GM12878 (cell line): ENCODE results near the gene UST. TPM values are rescaled to one million over a fixed set of nuclear protein-coding genes. Genes with fewer than 3 reads are reported as not detected.

Experiments used
- ATAC-seq: fragments of 200-7000 bp; cut with Tn5 transposase; 3 replicates; pipeline ENCODE4 v1.9.1; 2020; ENCODE audit warnings: mild to moderate bottlenecking, moderate library complexity
- BruUV-seq: library from RNA; stranded (reverse); fragments of 400-500 nt; replicated peaks from 2 replicates; lab custom pipeline; 2021; lab: Mats Ljungman, UMichigan
- CTCF ChIA-PET: fragments of 300-600 bp; sonication (Branson Sonifier 250); formaldehyde crosslinking; extraction: SDS; loops from one replicate; lab custom pipeline; 2021; ENCODE audit warnings: inconsistent platforms; lab: Yijun Ruan, JAX
- POLR2A ChIA-PET: fragments of 350-600 bp; formaldehyde crosslinking; extraction: SDS; loops from one replicate; lab custom pipeline; 2021; ENCODE audit warnings: inconsistent platforms; lab: Charles Lee
- RAD21 ChIA-PET: fragments of 300-600 bp; sonication (Branson Sonifier 250); formaldehyde crosslinking; loops from one replicate; lab custom pipeline; 2023; ENCODE audit warnings: antibody characterized with exemption; ENCODE audit not compliant: unreplicated experiment; lab: Charles Lee
- SMC1A ChIA-PET: fragments of 300-600 bp; sonication (Branson Sonifier 250); formaldehyde crosslinking; loops from one replicate; lab custom pipeline; 2023; ENCODE audit not compliant: unreplicated experiment, uncharacterized antibody; lab: Charles Lee
- DNase-seq: peaks from one replicate; pipeline ENCODE4 v3.0.0-alpha.2; 2011; ENCODE audit warnings: low read depth, low spot score
- FAIRE-seq: peaks from 3 replicates; lab custom pipeline; 2011; peaks lifted over from hg19 to GRCh38; lab: Jason Lieb, UNC
- H2AFZ ChIP-seq: 2 replicates; pipeline ENCODE4 v1.6.0; 2011; ENCODE audit warnings: low read depth, low read length, control low read depth; ENCODE audit not compliant: control insufficient read depth
- H3K27ac ChIP-seq: 2 replicates; pipeline ENCODE4 v1.5.1; 2011; ENCODE audit warnings: control low read depth; ENCODE audit not compliant: control insufficient read depth, insufficient read depth
- H3K27me3 ChIP-seq, 2 experiments: replicated peaks in 1 of 2; 2 replicates each; pipeline versions ENCODE4 v1.6.0 to v1.6.1; 2011; ENCODE audit warnings: low read length in 1 of 2; ENCODE audit not compliant: control insufficient read depth in 2 of 2, insufficient read depth in 2 of 2
- H3K36me3 ChIP-seq, 2 experiments: 2 replicates each; pipeline ENCODE4 v1.5.1; 2011; ENCODE audit warnings: low read length in 1 of 2; ENCODE audit not compliant: control insufficient read depth in 2 of 2, insufficient read depth in 2 of 2
- H3K4me1 ChIP-seq: 2 replicates; pipeline ENCODE4 v1.6.1; 2011; ENCODE audit warnings: mild to moderate bottlenecking, low read length, moderate library complexity, mixed read lengths; ENCODE audit not compliant: control insufficient read depth, insufficient read depth
- H3K4me2 ChIP-seq: 2 replicates; pipeline ENCODE4 v1.6.0; 2011; ENCODE audit warnings: control low read depth; ENCODE audit not compliant: control insufficient read depth, insufficient read depth
- H3K4me3 ChIP-seq: fragments of 200-600 bp; sonication (generic); 2 replicates; pipeline ENCODE4 v1.5.1; 2016
- H3K79me2 ChIP-seq: 2 replicates; pipeline ENCODE4 v1.6.0; 2011; ENCODE audit warnings: low read length; ENCODE audit not compliant: control insufficient read depth, insufficient read depth
- H3K9ac ChIP-seq: 2 replicates; pipeline ENCODE4 v1.8.0; 2011; ENCODE audit warnings: low read length, control low read depth, mixed read lengths; ENCODE audit not compliant: control insufficient read depth, insufficient read depth
- H3K9me3 ChIP-seq: replicated peaks from 3 replicates; pipeline ENCODE4 v1.5.1; 2011; ENCODE audit warnings: mild to moderate bottlenecking, low read length; ENCODE audit not compliant: control insufficient read depth, insufficient read depth
- H4K20me1 ChIP-seq: 2 replicates; pipeline ENCODE4 v1.6.0; 2011; ENCODE audit not compliant: control insufficient read depth, insufficient read depth
- ASH2L ChIP-seq: fragments of 300-600, 200-600 bp; sonication (generic); IDR thresholded peaks from 2 replicates; pipeline ENCODE4 v1.6.1; 2017; ENCODE audit warnings: low read depth, mild to moderate bottlenecking, borderline replicate concordance
- CREB1 ChIP-seq: IDR thresholded peaks from 2 replicates; pipeline ENCODE4 v1.6.1; 2012; ENCODE audit warnings: low read depth, mild to moderate bottlenecking, inconsistent platforms
- ESRRA ChIP-seq: IDR thresholded peaks from 2 replicates; pipeline ENCODE4 v1.6.1; 2012; ENCODE audit warnings: mild to moderate bottlenecking, low read length, improper control_type of control experiment
- FOXM1 ChIP-seq: IDR thresholded peaks from 2 replicates; pipeline ENCODE4 v1.6.1; 2012; ENCODE audit warnings: low read depth, mild to moderate bottlenecking, inconsistent platforms, low read length, moderate library complexity
- GATAD2B ChIP-seq: fragments of 450-650 bp; conservative IDR thresholded peaks from 2 replicates; pipeline ENCODE4 v1.6.1; 2017; ENCODE audit warnings: low read depth, mild to moderate bottlenecking, moderate library complexity
- NBN ChIP-seq: fragments of 450-650 bp; IDR thresholded peaks from 2 replicates; pipeline ENCODE4 v1.6.1; 2016
- RFX5 ChIP-seq: IDR thresholded peaks from 2 replicates; pipeline ENCODE4 v1.6.1; 2011; ENCODE audit warnings: low read depth, low read length, improper control_type of control experiment
- SKIL ChIP-seq: fragments of 450-650 bp; IDR thresholded peaks from 2 replicates; pipeline ENCODE4 v1.6.1; 2017; ENCODE audit warnings: mild to moderate bottlenecking, low read depth, inconsistent platforms; ENCODE audit not compliant: poor library complexity, severe bottlenecking
- SMAD1 ChIP-seq: fragments of 450-650 bp; IDR thresholded peaks from 2 replicates; pipeline ENCODE4 v1.6.1; 2018; ENCODE audit warnings: mild to moderate bottlenecking, low read depth; ENCODE audit not compliant: partially characterized antibody
- ZNF207 ChIP-seq: fragments of 450-650 bp; IDR thresholded peaks from 2 replicates; pipeline ENCODE4 v1.6.1; 2014; ENCODE audit warnings: antibody characterized with exemption, mild to moderate bottlenecking, borderline replicate concordance
- ZNF384 ChIP-seq: IDR thresholded peaks from 2 replicates; pipeline ENCODE4 v1.6.1; 2012; ENCODE audit warnings: low read depth, mild to moderate bottlenecking, low read length, improper control_type of control experiment, borderline replicate concordance
- ZNF622 ChIP-seq: fragments of 450-650 bp; IDR thresholded peaks from 2 replicates; pipeline ENCODE4 v1.6.1; 2017; ENCODE audit warnings: mild to moderate bottlenecking, inconsistent platforms
- WGBS: methylation state at CpG from one replicate; pipeline ENCODE4 v1.1.6; 2016; ENCODE audit warnings: low lambda C conversion rate; ENCODE audit not compliant: insufficient replicate concordance, insufficient coverage; ENCODE audit errors: missing lambda C conversion rate; 5-methylcytosine and 5-hydroxymethylcytosine counted together
- in situ Hi-C: fragments of 300-500 bp; cut with MboI; formaldehyde crosslinking; loops from 9 replicates; pipeline ENCODE4 v1.14.3; 2018; ENCODE audit warnings: mixed read lengths
- intact Hi-C: fragments of 100-400 bp; cut with micrococcal nuclease; formaldehyde crosslinking; loops from one replicate; pipeline ENCODE4 v1.14.2; 2022; ENCODE audit not compliant: unreplicated experiment
- polyA plus RNA-seq, 11 experiments: library from polyadenylated mRNA; depleted of rRNA in 4 of 11; unstranded in 6 of 11; stranded (reverse) in 5 of 11; fragments of >200 nt; fragmentation: Nextera tagmentation in 4 of 11; fragmentation: Illumina TruSeq in 1 of 11; extraction: Ambion mirVana in 4 of 11; extraction: Trizol in 1 of 11; gene quantifications; 1 replicate in 1 of 11; 2 replicates in 10 of 11; pipeline versions ENCODE4 v1.2.1 to v1.2.3, GENCODE V29; 2011 to 2016; ENCODE audit warnings: inconsistent platforms in 2 of 11, missing spikeins in 2 of 11, low read depth in 1 of 11
- total RNA-seq, 4 experiments: library from RNA; depleted of rRNA in 3 of 4; stranded (reverse); fragments of >200 nt in 3 of 4; fragmentation: Illumina TruSeq in 1 of 4; extraction: Trizol in 1 of 4; gene quantifications; 2 replicates each; pipeline versions ENCODE4 v1.2.1 to v1.2.3, GENCODE V29; 2013 to 2021

UST gene
- total and polyA plus RNA-seq, 10 of the 15 experiments (the other 5 are each of a cell fraction or from before 2014, with no cell fraction given): 0.74 to 43.3 (median 2.2) TPM

DNA sequence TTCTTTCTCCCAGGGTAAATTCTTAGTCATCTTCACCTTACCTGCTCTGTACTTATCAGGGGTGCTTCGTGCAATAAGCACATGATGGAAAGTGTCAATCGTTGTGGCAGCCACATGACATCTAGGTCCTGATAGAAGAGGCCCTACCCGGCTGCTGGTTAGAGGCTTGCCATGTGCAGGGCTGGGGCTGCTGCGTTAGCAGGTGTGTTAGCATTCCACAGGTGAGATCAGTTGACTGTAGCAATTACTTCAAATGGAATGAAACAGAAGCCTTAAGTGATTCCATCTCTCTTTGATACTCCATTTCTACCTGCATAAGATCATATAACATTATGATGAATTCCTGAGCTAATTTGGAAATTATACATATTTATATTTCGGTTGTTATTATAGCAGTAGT lies 127.0 kb downstream of the UST start:
- ChIA-PET POLR2A (no interaction called here), SMC1A (no interaction called here), CTCF (no interaction called here), RAD21 (no interaction called here)
- Histone ChIP-seq H3K27ac (no peak overlapping the region), H3K9ac (no peak overlapping the region), H3K4me3 (no peak overlapping the region), H3K79me2 (no peaks in the 10 kb centered on the region), H3K36me3 (no peaks in the 10 kb centered on the region), H4K20me1 (no peaks in the 10 kb centered on the region), H3K4me2 (no peak overlapping the region), H2AFZ (no peak overlapping the region), H3K27me3 (no peaks in the 10 kb centered on the region), H3K9me3 (no peaks in the 10 kb centered on the region), H3K4me1 (no peaks in the 10 kb centered on the region)
- 44% methylated on average over 5 of the region's 5 CpGs for WGBS
- in situ Hi-C loops: no loop called here
- FAIRE-seq (no peak), DNase-seq (no peak), ATAC-seq (no peak)
- no peak for TF ChIP-seq FOXM1
- TF ChIP-seq RFX5: no peak
- TF ChIP-seq CREB1: no peak
- no peak for TF ChIP-seq GATAD2B
- TF ChIP-seq SKIL: no peak
- TF ChIP-seq NBN: no peak
- no peak for TF ChIP-seq ASH2L
- TF ChIP-seq SMAD1: no peak
- no peak for TF ChIP-seq ZNF622
- TF ChIP-seq ESRRA: no peak
- TF ChIP-seq ZNF207: no peak
- TF ChIP-seq ZNF384: no peak
- intact Hi-C loops: no loop called here
- BruUV-seq: no TSS peak
